A673 (cell line): ENCODE results near the gene OR10H3. TPM values are rescaled to one million over a fixed set of nuclear protein-coding genes. Genes with fewer than 3 reads are reported as not detected.

Experiments
- BruUV-seq: library from RNA; stranded (reverse); fragments of 400-500 nt; replicated peaks from 2 replicates; lab custom pipeline; 2021; lab: Mats Ljungman, UMichigan
- CTCF ChIA-PET: fragments of 300-600 bp; sonication (Branson Sonifier 250); formaldehyde crosslinking; loops from one replicate; lab custom pipeline; 2022; ENCODE audit warnings: antibody characterized with exemption; lab: Charles Lee
- POLR2A ChIA-PET: fragments of 300-600 bp; sonication (Branson Sonifier 250); formaldehyde crosslinking; loops from one replicate; lab custom pipeline; 2022; ENCODE audit warnings: antibody characterized with exemption; ENCODE audit not compliant: low non-redundant PET; lab: Charles Lee
- DNase-seq: peaks from one replicate; pipeline ENCODE4 v3.0.0-alpha.2; 2015; ENCODE audit warnings: low spot score
- H3K27ac ChIP-seq: fragments of 200-600 bp; sonication (generic); 2 replicates; pipeline ENCODE4 v1.5.1; 2016; ENCODE audit warnings: mixed run types, low read depth, mild to moderate bottlenecking, mixed read lengths, antibody characterized with exemption, low read length; ENCODE audit not compliant: poor library complexity, severe bottlenecking
- H3K27me3 ChIP-seq: fragments of 200-600 bp; sonication (generic); replicated peaks from 2 replicates; pipeline ENCODE4 v1.6.1; 2017; ENCODE audit warnings: mixed run types, low read depth, mild to moderate bottlenecking, mixed read lengths, antibody characterized with exemption, low read length; ENCODE audit not compliant: insufficient read depth, poor library complexity
- H3K36me3 ChIP-seq: fragments of 200-600 bp; sonication (generic); 2 replicates; pipeline ENCODE4 v1.6.1; 2016; ENCODE audit warnings: mixed run types, mild to moderate bottlenecking, mixed read lengths, antibody characterized with exemption, low read length; ENCODE audit not compliant: insufficient read depth, poor library complexity, severe bottlenecking
- H3K4me1 ChIP-seq: fragments of 200-600 bp; sonication (generic); 2 replicates; pipeline ENCODE4 v1.6.1; 2017; ENCODE audit warnings: mixed run types, mild to moderate bottlenecking, mixed read lengths, antibody characterized with exemption, low read length; ENCODE audit not compliant: insufficient read depth, poor library complexity, severe bottlenecking
- H3K4me3 ChIP-seq: fragments of 200-600 bp; sonication (generic); 2 replicates; pipeline ENCODE4 v1.5.1; 2016; ENCODE audit warnings: low read depth, mixed run types, mild to moderate bottlenecking, mixed read lengths, low read length; ENCODE audit not compliant: poor library complexity, severe bottlenecking
- H3K9me3 ChIP-seq: fragments of 200-600 bp; sonication (generic); 2 replicates; pipeline ENCODE4 v1.6.1; 2016; ENCODE audit warnings: mixed run types, low read depth, mild to moderate bottlenecking, mixed read lengths, antibody characterized with exemption, low read length; ENCODE audit not compliant: poor library complexity, severe bottlenecking
- EZH2 ChIP-seq: fragments of 200-600 bp; sonication (generic); IDR thresholded peaks from 2 replicates; pipeline ENCODE4 v1.6.1; 2017; ENCODE audit warnings: borderline replicate concordance, low read depth, mild to moderate bottlenecking, mixed read lengths, antibody characterized with exemption, low read length; ENCODE audit not compliant: poor library complexity, severe bottlenecking
- intact Hi-C: fragments of 100-400 bp; cut with micrococcal nuclease; formaldehyde crosslinking; loops from one replicate; pipeline ENCODE4 v1.10.0; 2022; ENCODE audit not compliant: unreplicated experiment
- total RNA-seq: library from RNA; stranded (reverse); gene quantifications from 2 replicates; pipeline ENCODE4 v1.2.3, GENCODE V29; 2021
- TF ChIP-seq, protein P1 (sequence below): fragments of 300-800, 200-600 bp; sonication (generic); conservative IDR thresholded peaks from 2 replicates; pipeline ENCODE4 v1.5.1; 2017; ENCODE audit warnings: low read depth, mild to moderate bottlenecking, antibody characterized with exemption, low read length, moderate library complexity, mixed read lengths

Gene OR10H3
- total RNA-seq, 1 experiment from 2014 or later: not detected

- intact Hi-C loops: no loop called here
- CTCF ChIA-PET: no interaction called here
- DNase-seq: no peak
- H3K9me3 ChIP-seq: no peaks in the 10 kb centered on the region
- H3K27ac ChIP-seq: no peak overlapping the region
- H3K4me3 ChIP-seq: no peak overlapping the region
- H3K36me3 ChIP-seq: no peaks in the 10 kb centered on the region
- H3K27me3 ChIP-seq: peaks cover 24% of the 10 kb centered on the region
- POLR2A ChIA-PET: no interaction called here
- no TSS peak for BruUV-seq
- H3K4me1 ChIP-seq: no peaks in the 10 kb centered on the region
- TF ChIP-seq EZH2: no peak
- TF ChIP-seq, protein P1, sequence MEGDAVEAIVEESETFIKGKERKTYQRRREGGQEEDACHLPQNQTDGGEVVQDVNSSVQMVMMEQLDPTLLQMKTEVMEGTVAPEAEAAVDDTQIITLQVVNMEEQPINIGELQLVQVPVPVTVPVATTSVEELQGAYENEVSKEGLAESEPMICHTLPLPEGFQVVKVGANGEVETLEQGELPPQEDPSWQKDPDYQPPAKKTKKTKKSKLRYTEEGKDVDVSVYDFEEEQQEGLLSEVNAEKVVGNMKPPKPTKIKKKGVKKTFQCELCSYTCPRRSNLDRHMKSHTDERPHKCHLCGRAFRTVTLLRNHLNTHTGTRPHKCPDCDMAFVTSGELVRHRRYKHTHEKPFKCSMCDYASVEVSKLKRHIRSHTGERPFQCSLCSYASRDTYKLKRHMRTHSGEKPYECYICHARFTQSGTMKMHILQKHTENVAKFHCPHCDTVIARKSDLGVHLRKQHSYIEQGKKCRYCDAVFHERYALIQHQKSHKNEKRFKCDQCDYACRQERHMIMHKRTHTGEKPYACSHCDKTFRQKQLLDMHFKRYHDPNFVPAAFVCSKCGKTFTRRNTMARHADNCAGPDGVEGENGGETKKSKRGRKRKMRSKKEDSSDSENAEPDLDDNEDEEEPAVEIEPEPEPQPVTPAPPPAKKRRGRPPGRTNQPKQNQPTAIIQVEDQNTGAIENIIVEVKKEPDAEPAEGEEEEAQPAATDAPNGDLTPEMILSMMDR: no peak
Observed at GRCh38 chr19:15733895-15734294, 3.9 kb upstream of the OR10H3 start.

- intact Hi-C loops: no loop called here
- Histone ChIP-seq H3K4me3 (no peak overlapping the region), H3K27ac (no peak overlapping the region), H3K36me3 (no peaks in the 10 kb centered on the region), H3K27me3 (peaks cover 30% of the 10 kb centered on the region), H3K4me1 (no peaks in the 10 kb centered on the region), H3K9me3 (no peaks in the 10 kb centered on the region)
- TF ChIP-seq, protein P1: no peak
- TF ChIP-seq EZH2: no peak
- BruUV-seq: no TSS peak
- DNase-seq: no peak
- CTCF ChIA-PET: no interaction called here
- POLR2A ChIA-PET: no interaction called here
Observed at GRCh38 chr19:15740785-15741184, 3.0 kb downstream of the OR10H3 start.

DNA sequence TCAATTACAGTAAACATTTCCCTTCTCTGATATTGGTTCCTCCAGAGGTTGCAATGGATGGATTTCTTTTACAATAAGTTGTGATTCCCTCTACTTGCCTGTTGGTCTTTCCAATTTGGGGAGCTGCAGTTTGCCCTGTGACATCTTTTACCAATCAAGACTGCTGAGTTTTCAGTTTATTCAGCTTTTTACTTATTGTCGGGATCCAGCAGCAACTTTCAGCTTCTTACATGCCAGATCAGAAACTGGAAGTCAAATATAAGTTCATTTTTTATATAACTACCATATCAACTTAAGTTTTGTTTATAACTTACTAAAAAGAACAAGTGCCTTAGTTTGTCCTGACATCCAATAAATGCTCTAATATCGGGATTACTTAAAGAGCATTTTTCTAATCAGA, 10.5 kb downstream of the OR10H3 start:
- H3K27ac ChIP-seq: no peak overlapping the region
- CTCF ChIA-PET: no interaction called here
- peaks cover 89% of the 10 kb centered on the region for H3K27me3 ChIP-seq
- POLR2A ChIA-PET: no interaction called here
- BruUV-seq: no TSS peak
- H3K36me3 ChIP-seq: no peaks in the 10 kb centered on the region
- H3K9me3 ChIP-seq: no peaks in the 10 kb centered on the region
- H3K4me1 ChIP-seq: no peaks in the 10 kb centered on the region
- intact Hi-C loops: no loop called here
- no peak overlapping the region for H3K4me3 ChIP-seq
- DNase-seq: no peak
- TF ChIP-seq, protein P1: no peak
- TF ChIP-seq EZH2: no peak
